Endodermal cell (in vitro differentiated cells): Measurements from ENCODE around the gene ZNF500. TPM values are rescaled to one million over a fixed set of nuclear protein-coding genes. Genes with fewer than 3 reads are reported as not detected.

Source experiments
- DNase-seq: peaks from one replicate; pipeline ENCODE4 v3.0.0-alpha.2; 2017
- H3K27ac ChIP-seq: 2 replicates; pipeline ENCODE4 v1.5.1; 2013; ENCODE audit warnings: mild to moderate bottlenecking, low read depth, low read length, moderate library complexity
- H3K27me3 ChIP-seq: 2 replicates; pipeline ENCODE4 v1.6.1; 2013; ENCODE audit warnings: mild to moderate bottlenecking, low read length, moderate library complexity; ENCODE audit not compliant: insufficient read depth, control insufficient read depth, poor library complexity, severe bottlenecking
- H3K36me3 ChIP-seq: 2 replicates; pipeline ENCODE4 v1.7.0; 2013; ENCODE audit warnings: mild to moderate bottlenecking, low read length, moderate library complexity; ENCODE audit not compliant: control insufficient read depth, insufficient read depth
- H3K4me1 ChIP-seq: one replicate; pipeline ENCODE4 v1.7.0; 2013; ENCODE audit warnings: low read length; ENCODE audit not compliant: control insufficient read depth, insufficient read depth
- H3K4me3 ChIP-seq: 2 replicates; pipeline ENCODE4 v1.5.1; 2013; ENCODE audit warnings: mild to moderate bottlenecking, low read length, moderate library complexity
- H3K9ac ChIP-seq: 2 replicates; pipeline ENCODE4 v1.6.1; 2013; ENCODE audit warnings: mild to moderate bottlenecking, low read length, moderate library complexity; ENCODE audit not compliant: poor library complexity, severe bottlenecking; ENCODE audit errors: extremely low read depth
- H3K9me3 ChIP-seq: 2 replicates; pipeline ENCODE4 v1.6.1; 2013; ENCODE audit warnings: mild to moderate bottlenecking, low read length, moderate library complexity; ENCODE audit not compliant: control insufficient read depth
- H3K27ac Mint-ChIP-seq: 2 replicates; pipeline ENCODE4 v1.8.0; 2020; ENCODE audit warnings: mixed read lengths
- H3K27me3 Mint-ChIP-seq: 2 replicates; pipeline ENCODE4 v1.8.0; 2021; ENCODE audit warnings: mild to moderate bottlenecking, mixed read lengths; ENCODE audit not compliant: insufficient read depth
- H3K36me3 Mint-ChIP-seq: 2 replicates; pipeline ENCODE4 v1.8.0; 2020; ENCODE audit warnings: low read depth, mixed read lengths
- H3K4me1 Mint-ChIP-seq: 2 replicates; pipeline ENCODE4 v1.8.0; 2020; ENCODE audit warnings: mixed read lengths
- H3K4me3 Mint-ChIP-seq: 2 replicates; pipeline ENCODE4 v1.8.0; 2020; ENCODE audit warnings: mild to moderate bottlenecking, moderate library complexity, mixed read lengths
- H3K9me3 Mint-ChIP-seq: 2 replicates; pipeline ENCODE4 v1.8.0; 2020; ENCODE audit warnings: mild to moderate bottlenecking, mixed read lengths
- WGBS, 2 experiments: methylation state at CpG; one replicate each; pipeline versions ENCODE4 v1.1.5 to v1.1.7; 2013; ENCODE audit warnings: missing lambda C conversion rate in 2 of 2, mixed read lengths in 1 of 2; ENCODE audit not compliant: insufficient coverage in 1 of 2, insufficient read length in 1 of 2; 5-methylcytosine and 5-hydroxymethylcytosine counted together
- total RNA-seq, 2 donors: library from RNA; stranded (reverse); fragmentation: NEBNext Ultra II Directional in 1 of 2; extraction: Animal tissue kit (Norgen Biotek cat#: 25700) in 1 of 2; gene quantifications; 2 replicates in 1 of 2; 3 replicates in 1 of 2; pipeline ENCODE4 v1.2.1, GENCODE V29; 2021
- TF ChIP-seq, protein P1 (sequence below): fragments of 200-600 bp; sonication (generic); conservative IDR thresholded peaks from 2 replicates; pipeline ENCODE4 v1.5.0; 2021; ENCODE audit warnings: antibody characterized with exemption, mild to moderate bottlenecking

Gene ZNF500
- total RNA-seq, 2 donors from 2014 or later = 17.2 to 21.6 TPM

DNA sequence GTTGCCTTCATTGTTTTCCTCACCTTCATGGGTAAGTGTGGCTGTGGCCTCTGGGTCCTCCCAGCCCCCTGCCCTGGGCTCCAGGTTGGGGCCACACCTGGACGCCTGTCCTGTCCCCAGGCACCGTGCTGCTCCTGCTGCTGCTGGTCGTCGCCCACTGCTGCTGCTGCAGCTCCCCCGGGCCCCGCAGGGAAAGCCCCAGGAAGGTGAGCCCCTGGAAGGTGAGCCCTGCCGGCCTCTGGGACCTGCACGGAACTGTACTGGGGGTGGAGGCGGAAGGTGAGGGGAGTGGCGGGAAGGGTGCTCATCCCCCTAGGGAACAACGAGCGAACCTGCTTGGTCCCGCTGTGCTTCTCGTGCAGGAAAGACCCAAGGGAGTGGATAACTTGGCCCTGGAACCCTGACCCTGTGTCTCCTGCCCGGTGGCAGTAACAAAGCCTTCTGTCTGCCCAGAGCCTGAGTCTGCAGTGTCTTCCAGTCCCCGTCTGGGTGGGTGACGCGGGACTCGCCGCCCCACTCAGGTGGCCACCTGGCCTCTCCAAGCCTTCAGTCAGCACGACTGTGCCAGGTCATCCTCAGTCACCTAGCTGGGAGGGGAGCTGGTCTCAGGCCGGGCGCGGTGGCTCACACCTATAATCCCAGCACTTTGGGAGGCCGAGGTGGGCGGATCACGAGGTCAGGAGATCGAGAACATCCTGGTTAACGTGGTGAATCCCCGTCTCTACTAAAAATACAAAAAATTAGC lies 29.0 kb upstream of the ZNF500 start:
- Mint-ChIP-seq H3K36me3 (peaks cover 13% of the 10 kb centered on the region), H3K4me1 (no peaks in the 10 kb centered on the region), H3K27ac (no peak overlapping the region), H3K9me3 (no peaks in the 10 kb centered on the region), H3K4me3 (no peak overlapping the region), H3K27me3 (no peaks in the 10 kb centered on the region)
- no peak overlapping the region for H3K4me3 ChIP-seq
- no peaks in the 10 kb centered on the region for H3K27me3 ChIP-seq
- H3K36me3 ChIP-seq = no peaks in the 10 kb centered on the region
- DNase-seq = no peak
- no peaks in the 10 kb centered on the region for H3K9me3 ChIP-seq
- H3K4me1 ChIP-seq = peaks cover 1% of the 10 kb centered on the region
- 92 to 99% methylated on average over 15 to 30 of the region's 30 CpGs for WGBS, 2 experiments
- no peak overlapping the region for H3K27ac ChIP-seq
- H3K9ac ChIP-seq = no peak overlapping the region
- TF ChIP-seq, protein P1, sequence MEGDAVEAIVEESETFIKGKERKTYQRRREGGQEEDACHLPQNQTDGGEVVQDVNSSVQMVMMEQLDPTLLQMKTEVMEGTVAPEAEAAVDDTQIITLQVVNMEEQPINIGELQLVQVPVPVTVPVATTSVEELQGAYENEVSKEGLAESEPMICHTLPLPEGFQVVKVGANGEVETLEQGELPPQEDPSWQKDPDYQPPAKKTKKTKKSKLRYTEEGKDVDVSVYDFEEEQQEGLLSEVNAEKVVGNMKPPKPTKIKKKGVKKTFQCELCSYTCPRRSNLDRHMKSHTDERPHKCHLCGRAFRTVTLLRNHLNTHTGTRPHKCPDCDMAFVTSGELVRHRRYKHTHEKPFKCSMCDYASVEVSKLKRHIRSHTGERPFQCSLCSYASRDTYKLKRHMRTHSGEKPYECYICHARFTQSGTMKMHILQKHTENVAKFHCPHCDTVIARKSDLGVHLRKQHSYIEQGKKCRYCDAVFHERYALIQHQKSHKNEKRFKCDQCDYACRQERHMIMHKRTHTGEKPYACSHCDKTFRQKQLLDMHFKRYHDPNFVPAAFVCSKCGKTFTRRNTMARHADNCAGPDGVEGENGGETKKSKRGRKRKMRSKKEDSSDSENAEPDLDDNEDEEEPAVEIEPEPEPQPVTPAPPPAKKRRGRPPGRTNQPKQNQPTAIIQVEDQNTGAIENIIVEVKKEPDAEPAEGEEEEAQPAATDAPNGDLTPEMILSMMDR = no peak

DNA sequence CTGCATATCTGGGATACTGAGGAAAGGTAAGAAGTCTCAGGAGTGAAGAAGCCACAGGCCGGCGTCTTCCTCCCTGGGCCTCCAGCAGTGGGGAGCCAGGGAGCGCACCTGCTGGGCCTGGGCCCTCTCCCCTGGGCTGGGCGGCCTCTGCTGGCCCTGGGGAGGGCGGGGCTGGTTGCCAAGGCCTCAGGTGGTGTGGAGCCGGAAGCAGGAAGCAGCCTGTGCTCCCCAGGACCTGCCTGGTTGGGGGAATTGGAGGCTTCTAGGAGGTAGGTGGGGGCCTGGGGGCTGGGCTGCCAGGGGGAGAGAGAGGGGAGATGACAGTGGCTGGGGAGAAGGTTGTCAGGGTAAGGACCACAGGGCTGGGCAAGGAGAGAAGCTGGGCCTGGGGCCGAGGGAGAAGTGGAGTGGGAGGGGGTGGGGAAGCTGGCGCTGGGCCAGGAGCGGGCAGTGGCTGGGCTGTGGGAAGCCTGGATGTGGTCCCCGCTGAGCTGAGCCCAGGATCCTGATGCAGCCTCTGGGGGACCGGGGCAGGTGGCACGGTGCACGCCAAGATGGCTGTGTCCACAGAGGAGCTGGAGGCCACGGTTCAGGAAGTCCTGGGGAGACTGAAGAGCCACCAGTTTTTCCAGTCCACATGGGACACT lies 28.3 kb upstream of the ZNF500 start, which contains the start of gene SMIM22:
TSS of gene SMIM22 (plus strand) at position 189 of the 647 bp plus-strand sequence. CDS start at position 555, 366 bp downstream.
- H3K4me1 Mint-ChIP-seq = no peaks in the 10 kb centered on the region
- H3K27ac ChIP-seq = no peak within 1 kb of the TSS
- H3K27me3 Mint-ChIP-seq = no peaks in the 10 kb centered on the region
- no peak within 1 kb of the TSS for H3K4me3 ChIP-seq
- TF ChIP-seq, protein P1 = no peak
- no peak for DNase-seq
- no peaks in the 10 kb centered on the region for H3K4me1 ChIP-seq
- 88 to 99% methylated on average over 8 to 14 of the region's 14 CpGs for WGBS, 2 experiments
- no peaks in the 10 kb centered on the region for H3K27me3 ChIP-seq
- no peak within 1 kb of the TSS for H3K27ac Mint-ChIP-seq
- H3K9me3 ChIP-seq = no peaks in the 10 kb centered on the region
- no peak within 1 kb of the TSS for H3K4me3 Mint-ChIP-seq
- no peaks in the 10 kb centered on the region for H3K9me3 Mint-ChIP-seq
- H3K9ac ChIP-seq = no peak within 1 kb of the TSS
- H3K36me3 ChIP-seq = no peaks in the 10 kb centered on the region
- H3K36me3 Mint-ChIP-seq = peaks cover 13% of the 10 kb centered on the region

DNA sequence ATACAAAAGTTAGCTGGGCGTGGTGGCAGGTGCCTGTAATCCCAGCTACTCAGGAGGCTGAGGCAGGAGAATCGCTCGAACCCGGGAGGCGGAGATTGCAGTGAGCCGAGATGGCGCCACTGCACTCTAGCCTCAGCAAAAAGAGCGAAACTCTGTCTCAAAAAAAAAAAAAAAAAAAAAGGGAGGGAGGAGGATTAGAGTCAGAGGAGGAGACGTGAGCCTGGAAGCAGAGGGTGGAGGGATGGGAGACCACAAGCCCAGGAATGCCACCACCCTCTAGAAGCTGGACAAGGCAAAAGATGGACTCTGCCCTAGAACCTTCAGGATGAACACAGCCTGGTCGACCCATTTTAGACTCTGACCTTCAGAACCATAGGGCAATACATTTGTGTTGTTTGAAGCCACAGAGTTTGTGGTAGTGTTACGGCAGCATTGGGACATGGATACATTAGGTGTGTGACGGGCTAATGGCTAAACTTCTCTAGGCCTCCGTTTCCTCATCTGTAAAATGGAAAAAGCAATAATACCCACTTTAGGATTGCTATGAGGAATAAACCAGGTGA lies 26.1 kb upstream of the ZNF500 start:
- no peaks in the 10 kb centered on the region for H3K27me3 ChIP-seq
- Mint-ChIP-seq H3K27me3 (no peaks in the 10 kb centered on the region), H3K4me3 (no peak overlapping the region), H3K36me3 (peaks cover 5% of the 10 kb centered on the region), H3K9me3 (no peaks in the 10 kb centered on the region), H3K4me1 (peaks cover 9% of the 10 kb centered on the region), H3K27ac (no peak overlapping the region)
- no peak overlapping the region for H3K27ac ChIP-seq
- H3K9ac ChIP-seq = no peak overlapping the region
- H3K9me3 ChIP-seq = no peaks in the 10 kb centered on the region
- 86 to 90% methylated on average over 5 to 13 of the region's 13 CpGs for WGBS, 2 experiments
- DNase-seq = no peak
- H3K36me3 ChIP-seq = no peaks in the 10 kb centered on the region
- H3K4me1 ChIP-seq = peaks cover 1% of the 10 kb centered on the region
- H3K4me3 ChIP-seq = no peak overlapping the region
- TF ChIP-seq, protein P1 = no peak
